MM.1S (cell line): ENCODE data around the gene TWSG1.
"Not testable (repeated sequence)": the region's sequence is repeated elsewhere in the genome, so short reads cannot be mapped to it uniquely, and the experiment has no call there.

Source experiments
- DNase-seq: peaks from one replicate; pipeline ENCODE4 v3.0.0-alpha.2; 2015
- H2AFZ ChIP-seq: fragments of 300-600 bp; sonication (generic); 2 replicates; pipeline ENCODE4 v1.6.0; 2016; ENCODE audit warnings: antibody characterized with exemption, low read length
- H3F3A ChIP-seq: fragments of 300-600 bp; sonication (generic); 2 replicates; pipeline ENCODE4 v1.6.1; 2016; ENCODE audit warnings: mild to moderate bottlenecking, antibody characterized with exemption, low read length, moderate library complexity, mixed read lengths; ENCODE audit not compliant: insufficient read depth
- H3K27ac ChIP-seq: fragments of 300-600 bp; sonication (generic); 2 replicates; pipeline ENCODE4 v1.5.1; 2016; ENCODE audit warnings: mild to moderate bottlenecking, low read length
- H3K27me3 ChIP-seq: fragments of 300-600 bp; sonication (generic); replicated peaks from 2 replicates; pipeline ENCODE4 v1.6.0; 2016; ENCODE audit warnings: low read length; ENCODE audit not compliant: insufficient read depth
- H3K36me3 ChIP-seq: fragments of 300-600 bp; sonication (generic); replicated peaks from 2 replicates; pipeline ENCODE4 v1.6.1; 2016; ENCODE audit warnings: mild to moderate bottlenecking, low read length, mixed read lengths; ENCODE audit not compliant: insufficient read depth
- H3K4me1 ChIP-seq: fragments of 300-600 bp; sonication (generic); 2 replicates; pipeline ENCODE4 v1.6.1; 2016; ENCODE audit warnings: low read length, mixed read lengths
- H3K4me2 ChIP-seq: fragments of 300-600 bp; sonication (generic); 2 replicates; pipeline ENCODE4 v1.6.0; 2016; ENCODE audit warnings: low read depth, low read length
- H3K4me3 ChIP-seq: fragments of 300-600 bp; sonication (generic); 2 replicates; pipeline ENCODE4 v1.5.1; 2016; ENCODE audit warnings: low read length, mixed read lengths
- H3K79me2 ChIP-seq: fragments of 300-600 bp; sonication (generic); 2 replicates; pipeline ENCODE4 v1.6.1; 2016; ENCODE audit warnings: mixed run types, low read length, mixed read lengths
- H3K9ac ChIP-seq: fragments of 300-600 bp; sonication (generic); 2 replicates; pipeline ENCODE4 v1.6.1; 2016; ENCODE audit warnings: low read length, mixed read lengths
- H3K9me2 ChIP-seq: fragments of 300-600 bp; sonication (generic); replicated peaks from 2 replicates; pipeline ENCODE4 v1.6.1; 2016; ENCODE audit warnings: mild to moderate bottlenecking, low read length, mixed read lengths; ENCODE audit not compliant: insufficient read depth
- H3K9me3 ChIP-seq: fragments of 300-600 bp; sonication (generic); replicated peaks from 2 replicates; pipeline ENCODE4 v1.6.1; 2016; ENCODE audit warnings: mild to moderate bottlenecking, low read length, mixed read lengths; ENCODE audit not compliant: insufficient read depth
- H4K20me1 ChIP-seq: fragments of 300-600 bp; sonication (generic); 2 replicates; pipeline ENCODE4 v1.6.1; 2016; ENCODE audit warnings: mild to moderate bottlenecking, low read length, moderate library complexity, mixed read lengths; ENCODE audit not compliant: insufficient read depth
- CTCF ChIP-seq: fragments of 300-600 bp; sonication (generic); IDR thresholded peaks from 2 replicates; pipeline ENCODE4 v1.5.1; 2016; ENCODE audit warnings: antibody characterized with exemption, low read length, mixed read lengths
- EZH2 ChIP-seq: fragments of 300-600 bp; sonication (generic); optimal IDR thresholded peaks from 2 replicates; pipeline ENCODE3; 2017; ENCODE audit warnings: low read depth, mild to moderate bottlenecking, antibody characterized with exemption, low read length, mixed read lengths
- EZH2phosphoT487 ChIP-seq: fragments of 300-600 bp; sonication (generic); IDR thresholded peaks from 2 replicates; pipeline ENCODE4 v1.6.1; 2018; ENCODE audit warnings: antibody characterized with exemption, low read length

TWSG1 gene

GRCh38 chr18:9431296-9431695 is 96.7 kb downstream of the TWSG1 start:
- Histone ChIP-seq H3K27me3 (no peaks in the 10 kb centered on the region), H3K9ac (no peak overlapping the region), H3K79me2 (no peaks in the 10 kb centered on the region), H3K4me3 (no peak overlapping the region), H3K9me2 (no peaks in the 10 kb centered on the region), H2AFZ (no peak overlapping the region), H3F3A (no peaks in the 10 kb centered on the region), H3K27ac (no peak overlapping the region), H3K4me1 (no peaks in the 10 kb centered on the region), H4K20me1 (no peaks in the 10 kb centered on the region), H3K9me3 (no peaks in the 10 kb centered on the region), H3K36me3 (no peaks in the 10 kb centered on the region), H3K4me2 (no peak overlapping the region)
- TF ChIP-seq EZH2phosphoT487 (no peak), EZH2 (no peak), CTCF (no peak)
- DNase-seq: no peak

DNA sequence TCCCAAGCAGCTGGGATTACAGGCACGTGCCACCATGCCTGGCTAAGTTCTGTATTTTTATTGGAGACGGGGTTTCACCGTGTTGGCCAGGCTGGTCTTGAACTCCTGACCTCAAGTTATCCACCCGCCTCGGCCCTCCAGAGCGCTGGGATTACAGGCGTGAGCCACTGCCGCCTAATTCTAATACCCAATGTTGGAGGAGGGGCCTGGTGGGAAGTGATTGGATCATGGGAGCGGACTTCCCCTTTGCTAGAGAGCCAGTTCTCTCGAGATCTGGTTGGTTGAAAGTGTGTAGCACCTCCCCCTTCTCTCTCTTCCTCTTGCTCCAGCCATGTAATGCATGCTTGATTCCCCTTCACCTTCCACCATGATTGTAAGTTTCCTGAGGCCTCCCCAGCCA is 98.5 kb downstream of the TWSG1 start:
- H3K4me2 ChIP-seq, H4K20me1 ChIP-seq, H3K27me3 ChIP-seq, H3F3A ChIP-seq, H3K4me3 ChIP-seq, H3K9me2 ChIP-seq, H2AFZ ChIP-seq, H3K4me1 ChIP-seq, DNase-seq, H3K27ac ChIP-seq, H3K79me2 ChIP-seq, H3K9me3 ChIP-seq, H3K36me3 ChIP-seq, H3K9ac ChIP-seq: not testable (repeated sequence)

GRCh38 chr18:9433671-9434121 is 99.1 kb downstream of the TWSG1 start:
- Histone ChIP-seq H3K4me2 (no peak overlapping the region), H4K20me1 (no peaks in the 10 kb centered on the region), H3K27ac (no peak overlapping the region), H3K36me3 (no peaks in the 10 kb centered on the region), H3K79me2 (no peaks in the 10 kb centered on the region), H3K9me2 (no peaks in the 10 kb centered on the region), H3K27me3 (no peaks in the 10 kb centered on the region), H3F3A (no peaks in the 10 kb centered on the region), H3K4me3 (no peak overlapping the region), H3K9ac (no peak overlapping the region), H3K9me3 (no peaks in the 10 kb centered on the region), H2AFZ (no peak overlapping the region), H3K4me1 (no peaks in the 10 kb centered on the region)
- no peak for DNase-seq
- TF ChIP-seq EZH2phosphoT487 (no peak), CTCF (no peak), EZH2 (no peak)

- no peaks in the 10 kb centered on the region for H3K36me3 ChIP-seq
- no peaks in the 10 kb centered on the region for H3K79me2 ChIP-seq
- H4K20me1 ChIP-seq: no peaks in the 10 kb centered on the region
- H3F3A ChIP-seq: no peaks in the 10 kb centered on the region
- no peak for DNase-seq
- H3K27me3 ChIP-seq: no peaks in the 10 kb centered on the region
- H3K4me1 ChIP-seq: no peaks in the 10 kb centered on the region
- no peaks in the 10 kb centered on the region for H3K9me2 ChIP-seq
- H3K9me3 ChIP-seq: no peaks in the 10 kb centered on the region
- TF ChIP-seq CTCF (no peak), EZH2 (no peak), EZH2phosphoT487 (no peak)
- H3K27ac ChIP-seq: no peak overlapping the region
- no peak overlapping the region for H2AFZ ChIP-seq
- no peak overlapping the region for H3K4me2 ChIP-seq
- H3K9ac ChIP-seq: no peak overlapping the region
- no peak overlapping the region for H3K4me3 ChIP-seq
Measured at GRCh38 chr18:9434122-9434701, 99.6 kb downstream of the TWSG1 start.
